Memory B cell (primary cell): Measurements from ENCODE around the gene RASAL2.

ENCODE experiments used
- ATAC-seq: fragments of 150-1000 bp; cut with Tn5 transposase; 2 replicates; pipeline ENCODE4 v1.10.0; 2021; ENCODE audit warnings: low read depth, mild to moderate bottlenecking, moderate library complexity
- DNase-seq, 2 donors: peaks; one replicate each; pipeline ENCODE4 v3.0.0; 2022; ENCODE audit warnings: low spot score in 2 of 2
- H3K27ac Mint-ChIP-seq: one replicate; pipeline ENCODE4 v1.8.0; 2022; ENCODE audit warnings: mild to moderate bottlenecking, moderate library complexity, mixed read lengths
- H3K27me3 Mint-ChIP-seq: one replicate; pipeline ENCODE4 v1.8.0; 2022; ENCODE audit warnings: mixed read lengths
- H3K36me3 Mint-ChIP-seq: one replicate; pipeline ENCODE4 v1.8.0; 2022; ENCODE audit warnings: mild to moderate bottlenecking, mixed read lengths
- H3K4me1 Mint-ChIP-seq: one replicate; pipeline ENCODE4 v1.8.0; 2022; ENCODE audit warnings: mixed read lengths
- H3K4me3 Mint-ChIP-seq: one replicate; pipeline ENCODE4 v1.8.0; 2022; ENCODE audit warnings: mild to moderate bottlenecking, moderate library complexity, mixed read lengths
- H3K9me3 Mint-ChIP-seq: one replicate; pipeline ENCODE4 v1.8.0; 2022; ENCODE audit warnings: mixed read lengths

Gene RASAL2

GRCh38 chr1:178143730-178144690 is 50.1 kb downstream of the RASAL2 start:
- Mint-ChIP-seq H3K36me3 (no peaks in the 10 kb centered on the region), H3K4me1 (no peaks in the 10 kb centered on the region), H3K9me3 (no peaks in the 10 kb centered on the region), H3K4me3 (no peak overlapping the region), H3K27ac (no peak overlapping the region), H3K27me3 (peaks cover 2% of the 10 kb centered on the region)
- DNase-seq (no peak), ATAC-seq (no peak)

GRCh38 chr1:178145605-178146004 is 51.7 kb downstream of the RASAL2 start:
- no peak for ATAC-seq
- H3K4me1 Mint-ChIP-seq, result no peaks in the 10 kb centered on the region
- H3K27ac Mint-ChIP-seq, result no peak overlapping the region
- no peaks in the 10 kb centered on the region for H3K36me3 Mint-ChIP-seq
- no peaks in the 10 kb centered on the region for H3K27me3 Mint-ChIP-seq
- H3K4me3 Mint-ChIP-seq, result no peak overlapping the region
- DNase-seq, result no peak
- no peaks in the 10 kb centered on the region for H3K9me3 Mint-ChIP-seq

- Mint-ChIP-seq H3K4me3 (no peak overlapping the region), H3K4me1 (no peaks in the 10 kb centered on the region), H3K27me3 (no peaks in the 10 kb centered on the region), H3K9me3 (no peaks in the 10 kb centered on the region), H3K27ac (no peak overlapping the region), H3K36me3 (no peaks in the 10 kb centered on the region)
- DNase-seq, result no peak
- no peak for ATAC-seq
These were observed 52.5 kb downstream of the RASAL2 start for GRCh38 chr1:178146436-178146835.

- Mint-ChIP-seq H3K27ac (no peak overlapping the region), H3K36me3 (no peaks in the 10 kb centered on the region), H3K27me3 (no peaks in the 10 kb centered on the region), H3K4me3 (no peak overlapping the region), H3K4me1 (no peaks in the 10 kb centered on the region), H3K9me3 (no peaks in the 10 kb centered on the region)
- DNase-seq, result no peak
- ATAC-seq, result no peak
These were observed 56.7 kb downstream of the RASAL2 start for GRCh38 chr1:178150610-178151009.

- Mint-ChIP-seq H3K9me3 (no peaks in the 10 kb centered on the region), H3K27ac (no peak overlapping the region), H3K4me3 (no peak overlapping the region), H3K27me3 (no peaks in the 10 kb centered on the region), H3K4me1 (no peaks in the 10 kb centered on the region), H3K36me3 (no peaks in the 10 kb centered on the region)
- ATAC-seq (no peak), DNase-seq (no peak)
These were observed 57.9 kb downstream of the RASAL2 start for GRCh38 chr1:178151831-178152230.

- DNase-seq, result no peak
- Mint-ChIP-seq H3K27me3 (peaks cover 3% of the 10 kb centered on the region), H3K9me3 (no peaks in the 10 kb centered on the region), H3K36me3 (no peaks in the 10 kb centered on the region), H3K4me1 (no peaks in the 10 kb centered on the region), H3K27ac (no peak overlapping the region), H3K4me3 (no peak overlapping the region)
- ATAC-seq, result no peak
These were observed 61.8 kb downstream of the RASAL2 start for GRCh38 chr1:178155481-178156255.

- H3K27me3 Mint-ChIP-seq, result peaks cover 3% of the 10 kb centered on the region
- ATAC-seq (no peak), DNase-seq (no peak)
- H3K27ac Mint-ChIP-seq, result no peak overlapping the region
- H3K9me3 Mint-ChIP-seq, result no peaks in the 10 kb centered on the region
- H3K4me1 Mint-ChIP-seq, result no peaks in the 10 kb centered on the region
- H3K4me3 Mint-ChIP-seq, result no peak overlapping the region
- H3K36me3 Mint-ChIP-seq, result no peaks in the 10 kb centered on the region
These were observed 67.0 kb downstream of the RASAL2 start for GRCh38 chr1:178160736-178161475.

- H3K27ac Mint-ChIP-seq, result no peak overlapping the region
- H3K4me1 Mint-ChIP-seq, result no peaks in the 10 kb centered on the region
- H3K36me3 Mint-ChIP-seq, result no peaks in the 10 kb centered on the region
- no peaks in the 10 kb centered on the region for H3K9me3 Mint-ChIP-seq
- H3K4me3 Mint-ChIP-seq, result no peak overlapping the region
- no peak for DNase-seq
- peaks cover 3% of the 10 kb centered on the region for H3K27me3 Mint-ChIP-seq
- ATAC-seq, result no peak
These were observed 67.6 kb downstream of the RASAL2 start for GRCh38 chr1:178161516-178161915.

GRCh38 chr1:178165196-178165595 is 71.3 kb downstream of the RASAL2 start:
- Mint-ChIP-seq H3K9me3 (no peaks in the 10 kb centered on the region), H3K4me1 (no peaks in the 10 kb centered on the region), H3K36me3 (no peaks in the 10 kb centered on the region), H3K27ac (no peak overlapping the region), H3K27me3 (no peaks in the 10 kb centered on the region), H3K4me3 (no peak overlapping the region)
- no peak for ATAC-seq
- no peak for DNase-seq

GRCh38 chr1:178166429-178167024 is 72.6 kb downstream of the RASAL2 start:
- DNase-seq (no peak), ATAC-seq (no peak)
- no peaks in the 10 kb centered on the region for H3K4me1 Mint-ChIP-seq
- H3K36me3 Mint-ChIP-seq, result no peaks in the 10 kb centered on the region
- H3K4me3 Mint-ChIP-seq, result no peak overlapping the region
- H3K9me3 Mint-ChIP-seq, result no peaks in the 10 kb centered on the region
- no peaks in the 10 kb centered on the region for H3K27me3 Mint-ChIP-seq
- H3K27ac Mint-ChIP-seq, result no peak overlapping the region

GRCh38 chr1:178168536-178168935 is 74.6 kb downstream of the RASAL2 start:
- Mint-ChIP-seq H3K4me3 (no peak overlapping the region), H3K9me3 (no peaks in the 10 kb centered on the region), H3K27ac (no peak overlapping the region), H3K4me1 (no peaks in the 10 kb centered on the region), H3K36me3 (no peaks in the 10 kb centered on the region), H3K27me3 (peaks cover 1% of the 10 kb centered on the region)
- no peak for DNase-seq
- ATAC-seq, result no peak

- no peaks in the 10 kb centered on the region for H3K9me3 Mint-ChIP-seq
- no peaks in the 10 kb centered on the region for H3K4me1 Mint-ChIP-seq
- no peak for ATAC-seq
- no peak overlapping the region for H3K27ac Mint-ChIP-seq
- DNase-seq, result no peak
- no peak overlapping the region for H3K4me3 Mint-ChIP-seq
- H3K36me3 Mint-ChIP-seq, result no peaks in the 10 kb centered on the region
- H3K27me3 Mint-ChIP-seq, result peaks cover 1% of the 10 kb centered on the region
These were observed 75.7 kb downstream of the RASAL2 start for GRCh38 chr1:178169649-178170048.

GRCh38 chr1:178172939-178173338 is 79.0 kb downstream of the RASAL2 start:
- H3K27ac Mint-ChIP-seq, result no peak overlapping the region
- H3K4me1 Mint-ChIP-seq, result no peaks in the 10 kb centered on the region
- no peak for ATAC-seq
- H3K4me3 Mint-ChIP-seq, result no peak overlapping the region
- DNase-seq, result no peak
- no peaks in the 10 kb centered on the region for H3K36me3 Mint-ChIP-seq
- no peaks in the 10 kb centered on the region for H3K9me3 Mint-ChIP-seq
- peaks cover 8% of the 10 kb centered on the region for H3K27me3 Mint-ChIP-seq

- ATAC-seq, result no peak
- H3K4me3 Mint-ChIP-seq, result no peak overlapping the region
- no peak for DNase-seq
- H3K27ac Mint-ChIP-seq, result no peak overlapping the region
- peaks cover 11% of the 10 kb centered on the region for H3K27me3 Mint-ChIP-seq
- no peaks in the 10 kb centered on the region for H3K36me3 Mint-ChIP-seq
- no peaks in the 10 kb centered on the region for H3K4me1 Mint-ChIP-seq
- no peaks in the 10 kb centered on the region for H3K9me3 Mint-ChIP-seq
These were observed 80.6 kb downstream of the RASAL2 start for GRCh38 chr1:178174539-178174938.
